Pulmonary artery endothelial cell (primary cell): ENCODE measurements around the gene DRD1. TPM values are rescaled to one million over a fixed set of nuclear protein-coding genes. Genes with fewer than 3 reads are reported as not detected.
"Not testable (repeated sequence)": the region's sequence is repeated elsewhere in the genome, so short reads cannot be mapped to it uniquely, and the experiment has no call there.

ENCODE experiments used
- DNase-seq: peaks from one replicate; pipeline ENCODE4 v3.0.0-alpha.2; 2011; ENCODE audit warnings: low read depth, low spot score
- total RNA-seq: library from RNA; depleted of rRNA; stranded (reverse); fragments of >200 nt; gene quantifications from 2 replicates; pipeline ENCODE4 v1.2.3, GENCODE V29; 2014

DRD1 gene
- total RNA-seq, 1 donor from 2014 or later = not detected

- no peak for DNase-seq
Measured at GRCh38 chr5:175427762-175428161, 16.2 kb downstream of the DRD1 start.

GRCh38 chr5:175424594-175424993, 19.4 kb downstream of the DRD1 start:
- DNase-seq = not testable (repeated sequence)

DNA sequence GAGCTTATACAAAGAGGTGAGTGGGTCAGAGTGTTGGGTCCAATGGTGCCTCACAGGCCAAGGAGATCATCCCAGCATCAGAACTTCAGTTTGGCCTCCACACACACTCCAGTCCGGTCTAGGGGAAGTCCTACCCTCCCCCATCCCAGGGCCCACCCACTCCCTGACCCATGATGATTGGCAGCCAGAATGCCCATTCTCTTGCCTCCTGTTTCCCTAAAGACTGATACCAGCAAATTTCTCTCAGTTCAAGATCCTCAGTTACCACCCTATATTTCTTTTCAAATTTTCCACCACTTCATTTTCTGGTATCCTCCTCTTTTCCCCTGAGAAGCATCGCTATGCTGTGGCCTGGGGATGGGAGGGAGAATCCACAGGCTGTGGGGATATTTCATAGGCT, 21.9 kb downstream of the DRD1 start:
- no peak for DNase-seq

DNA sequence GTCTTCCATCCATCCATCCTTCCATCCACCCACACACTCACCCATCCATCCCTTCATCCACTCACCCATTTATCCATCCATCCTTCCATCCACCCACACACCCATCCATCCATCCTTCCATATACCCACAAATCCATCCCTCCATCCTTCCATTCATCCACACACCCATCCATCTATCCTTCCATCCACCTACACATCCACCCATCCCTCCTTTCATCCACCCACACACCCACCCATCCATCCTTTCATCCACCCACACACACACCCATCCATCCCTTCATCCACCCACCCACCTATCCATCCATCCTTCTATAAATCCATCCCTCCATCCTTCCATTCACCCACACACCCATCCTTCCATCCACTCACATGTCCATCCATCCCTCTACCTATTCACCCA, 23.6 kb downstream of the DRD1 start:
- DNase-seq = no peak

- no peak for DNase-seq
Measured at GRCh38 chr5:175418251-175418650, 25.7 kb downstream of the DRD1 start.

DNA sequence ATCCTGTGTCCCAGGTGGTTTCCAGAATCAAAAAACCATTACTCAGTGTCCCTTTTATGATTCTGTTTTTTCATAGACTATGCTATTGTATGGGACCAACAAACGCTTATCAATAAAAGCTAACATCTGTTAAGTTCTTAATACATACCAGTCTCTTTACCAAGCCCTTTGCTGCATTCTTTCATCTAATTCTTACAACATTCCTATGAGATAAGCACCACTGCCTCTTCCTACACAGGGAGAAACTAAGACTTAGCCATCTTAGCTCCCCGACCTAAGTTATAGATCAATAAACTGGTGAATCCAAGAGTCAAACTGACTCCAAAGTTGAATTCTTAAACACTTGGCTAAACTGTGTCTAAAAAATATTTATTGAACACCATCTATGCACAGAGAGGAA, 26.6 kb downstream of the DRD1 start:
- no peak for DNase-seq

- DNase-seq = no peak
Measured at GRCh38 chr5:175415303-175415702, 28.7 kb downstream of the DRD1 start.

DNA sequence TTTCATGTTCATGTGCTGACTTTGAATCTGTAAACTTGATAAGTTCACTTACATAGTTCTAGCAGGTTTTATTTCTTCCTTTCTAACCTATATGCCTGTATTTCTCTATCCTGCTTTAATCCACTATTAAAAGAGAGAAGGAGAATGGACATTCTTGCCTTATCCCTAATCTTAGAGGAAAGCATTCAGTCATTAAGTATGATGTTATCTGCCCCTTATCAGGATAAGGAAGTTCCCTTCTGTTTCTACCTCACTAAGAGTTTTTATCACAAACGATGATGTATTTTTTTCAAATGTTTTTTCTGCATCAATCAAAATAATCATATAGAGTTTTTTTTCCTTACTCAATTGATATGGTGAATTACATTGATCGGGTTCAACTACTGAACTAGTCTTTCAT, 33.1 kb downstream of the DRD1 start:
- no peak for DNase-seq

DNA sequence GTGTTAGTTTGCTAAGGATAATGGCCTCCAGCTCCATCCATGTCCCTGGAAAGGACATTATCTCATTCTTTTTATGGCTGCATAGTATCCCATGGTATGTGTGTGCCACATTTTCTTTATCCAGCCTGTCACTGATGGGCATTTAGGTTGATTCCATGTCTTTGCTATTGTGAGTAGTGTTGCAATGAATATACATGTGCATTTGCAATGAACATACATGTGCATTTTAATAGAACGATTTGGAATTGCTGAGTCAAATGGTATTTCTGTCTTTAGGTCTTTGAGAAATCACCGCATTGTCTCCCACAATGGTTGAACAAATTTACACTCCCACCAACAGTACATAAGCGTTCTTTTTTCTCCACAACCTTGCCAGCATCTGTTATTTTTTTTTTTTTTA, 37.7 kb downstream of the DRD1 start:
- no peak for DNase-seq

GRCh38 chr5:175397590-175398297, 46.2 kb downstream of the DRD1 start:
- DNase-seq = not testable (repeated sequence)

GRCh38 chr5:175395430-175395829, 48.6 kb downstream of the DRD1 start:
- not testable (repeated sequence) for DNase-seq

DNA sequence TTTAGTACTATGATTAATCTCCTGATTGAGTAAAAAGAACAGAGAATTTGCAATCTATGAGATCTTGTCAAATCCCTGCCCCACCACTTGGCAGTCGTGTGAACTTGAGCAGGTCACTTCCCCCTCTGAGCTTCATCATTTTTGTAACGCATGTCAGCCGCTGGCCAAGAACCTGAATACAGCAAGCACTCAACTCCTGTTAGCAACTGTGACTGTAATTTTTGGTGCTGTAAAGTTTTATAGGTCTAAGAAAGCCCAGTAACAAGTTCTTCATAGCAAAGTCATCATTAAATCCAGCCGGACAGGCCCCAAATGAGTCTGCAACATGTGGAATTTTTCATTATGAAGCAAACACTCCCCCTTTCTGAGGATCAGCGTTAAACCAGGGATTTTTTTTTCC, 49.4 kb downstream of the DRD1 start:
- DNase-seq = no peak

DNA sequence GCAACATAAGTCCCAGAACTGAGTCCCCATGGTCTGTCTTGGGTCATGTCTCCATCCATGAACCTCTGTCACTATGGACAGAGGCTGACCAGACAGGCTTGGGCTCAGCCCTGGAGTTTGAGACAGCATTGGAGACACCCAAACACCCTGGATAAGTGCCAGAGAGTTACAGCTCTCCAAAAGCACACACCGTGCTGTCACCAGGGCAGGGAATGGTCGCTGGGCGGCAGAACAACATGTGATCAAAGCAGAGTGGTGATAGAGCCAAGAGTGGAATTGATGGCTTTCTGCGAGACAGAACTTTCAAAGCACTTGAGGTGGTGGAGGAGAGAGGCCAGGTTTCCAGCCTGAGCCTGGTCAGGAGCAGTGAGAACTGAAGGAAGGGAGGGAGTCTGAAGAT, 50.1 kb downstream of the DRD1 start:
- DNase-seq = no peak

DNA sequence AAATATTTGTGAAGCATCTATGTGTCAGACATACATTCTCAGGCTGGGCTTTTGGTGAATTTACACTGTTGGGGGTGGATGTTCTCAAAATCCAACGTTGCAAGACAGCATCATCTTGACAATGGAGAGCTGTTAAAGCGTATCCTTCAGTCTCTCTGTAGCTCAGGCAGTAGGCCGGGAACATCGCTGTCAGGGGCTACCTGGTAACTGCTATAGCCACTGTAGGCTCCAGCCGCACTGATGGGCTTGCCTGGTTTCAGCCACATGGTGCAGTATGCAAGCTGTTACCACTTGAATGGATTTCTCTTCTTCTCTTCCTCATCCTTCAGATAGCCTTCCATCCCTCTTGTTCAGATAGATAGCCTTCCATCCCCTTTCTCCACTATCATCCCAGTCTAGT, 51.7 kb downstream of the DRD1 start:
- no peak for DNase-seq

DNA sequence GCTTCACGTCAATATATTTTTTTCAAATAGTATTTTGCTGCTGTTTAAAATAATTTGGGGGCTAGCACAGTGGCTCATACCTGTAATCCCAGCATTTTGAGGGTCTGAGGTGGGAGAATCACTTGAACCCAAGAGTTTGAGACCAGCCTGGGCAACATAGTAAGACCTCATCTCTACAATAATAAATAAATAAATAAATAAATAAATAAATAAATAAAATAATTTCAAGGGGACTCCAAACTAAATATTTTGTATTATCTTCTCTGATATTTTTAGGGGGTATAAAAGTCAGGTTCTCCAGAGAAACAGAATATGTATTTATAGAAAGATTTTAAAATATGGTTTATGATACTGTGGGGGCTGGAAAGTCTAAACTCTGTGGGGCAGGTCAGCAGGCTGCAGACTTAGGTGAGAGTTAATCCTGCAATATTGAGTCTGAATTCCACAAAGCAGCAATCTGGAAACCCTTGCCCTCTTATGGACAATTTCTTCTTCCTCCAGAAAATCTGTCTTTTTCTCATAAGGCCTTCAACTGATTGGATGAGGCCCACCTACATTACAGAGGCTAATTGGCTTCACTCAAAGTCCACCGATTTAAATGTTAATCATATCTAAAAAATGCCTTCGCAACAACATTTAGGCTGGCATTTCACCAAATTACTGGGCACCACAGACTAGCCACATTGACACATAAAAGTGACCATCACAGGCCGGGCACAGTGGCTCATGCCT, 53.5 kb downstream of the DRD1 start:
- no peak for DNase-seq

Other genes starting within 250 kb of the DRD1 start
- gene SFXN1, start 34.4 kb upstream of the DRD1 start, total RNA-seq = 139 and 200 TPM in 2 replicates
- 0.26 TPM in 1 of 2 replicates, not detected in the other for gene HRH2, start 213.9 kb upstream of the DRD1 start, total RNA-seq